D721Med (cell line): ENCODE data around the gene ZNF747.
A peak's percentile ranks its signal among the peaks of the same experiment; 100 is the strongest.

Experiments used
- DNase-seq: peaks from one replicate; pipeline ENCODE4 v3.0.0; 2011; ENCODE audit warnings: low spot score; ENCODE audit not compliant: insufficient read length
- FAIRE-seq: peaks from 2 replicates; lab custom pipeline; 2011; peaks lifted over from hg19 to GRCh38; lab: Jason Lieb, UNC
- TF ChIP-seq, protein P1 (sequence below): IDR thresholded peaks from 2 replicates; pipeline ENCODE4 v1.5.1; 2012; ENCODE audit warnings: mild to moderate bottlenecking, control low read depth; ENCODE audit not compliant: insufficient read depth; ENCODE audit errors: missing control alignments

The ZNF747 gene

DNA sequence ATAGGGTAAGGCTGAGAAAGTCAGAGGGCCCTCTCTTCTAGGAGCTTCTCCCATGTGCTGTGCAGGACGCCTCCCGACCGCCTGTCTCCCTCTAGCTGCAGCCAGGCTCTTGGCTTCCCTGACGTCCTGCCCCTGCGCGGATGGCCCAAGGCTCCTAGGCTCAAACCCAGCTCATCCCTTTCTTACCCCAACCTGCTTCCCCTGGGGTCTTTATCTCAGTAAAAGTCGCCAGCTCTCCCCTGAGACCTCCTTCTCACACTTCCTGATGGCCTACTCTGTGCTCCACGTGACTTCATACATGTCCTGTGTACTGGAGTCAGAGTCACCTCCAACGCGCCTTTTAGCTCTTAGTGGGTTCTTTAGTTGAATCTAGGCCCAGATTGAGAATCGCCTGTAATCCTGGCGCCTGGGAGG is 1.1 kb upstream of the ZNF747 start:
- peak; percentile 61 for DNase-seq
- TF ChIP-seq, protein P1, sequence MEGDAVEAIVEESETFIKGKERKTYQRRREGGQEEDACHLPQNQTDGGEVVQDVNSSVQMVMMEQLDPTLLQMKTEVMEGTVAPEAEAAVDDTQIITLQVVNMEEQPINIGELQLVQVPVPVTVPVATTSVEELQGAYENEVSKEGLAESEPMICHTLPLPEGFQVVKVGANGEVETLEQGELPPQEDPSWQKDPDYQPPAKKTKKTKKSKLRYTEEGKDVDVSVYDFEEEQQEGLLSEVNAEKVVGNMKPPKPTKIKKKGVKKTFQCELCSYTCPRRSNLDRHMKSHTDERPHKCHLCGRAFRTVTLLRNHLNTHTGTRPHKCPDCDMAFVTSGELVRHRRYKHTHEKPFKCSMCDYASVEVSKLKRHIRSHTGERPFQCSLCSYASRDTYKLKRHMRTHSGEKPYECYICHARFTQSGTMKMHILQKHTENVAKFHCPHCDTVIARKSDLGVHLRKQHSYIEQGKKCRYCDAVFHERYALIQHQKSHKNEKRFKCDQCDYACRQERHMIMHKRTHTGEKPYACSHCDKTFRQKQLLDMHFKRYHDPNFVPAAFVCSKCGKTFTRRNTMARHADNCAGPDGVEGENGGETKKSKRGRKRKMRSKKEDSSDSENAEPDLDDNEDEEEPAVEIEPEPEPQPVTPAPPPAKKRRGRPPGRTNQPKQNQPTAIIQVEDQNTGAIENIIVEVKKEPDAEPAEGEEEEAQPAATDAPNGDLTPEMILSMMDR, result peak; percentile 43
- no peak for FAIRE-seq

DNA sequence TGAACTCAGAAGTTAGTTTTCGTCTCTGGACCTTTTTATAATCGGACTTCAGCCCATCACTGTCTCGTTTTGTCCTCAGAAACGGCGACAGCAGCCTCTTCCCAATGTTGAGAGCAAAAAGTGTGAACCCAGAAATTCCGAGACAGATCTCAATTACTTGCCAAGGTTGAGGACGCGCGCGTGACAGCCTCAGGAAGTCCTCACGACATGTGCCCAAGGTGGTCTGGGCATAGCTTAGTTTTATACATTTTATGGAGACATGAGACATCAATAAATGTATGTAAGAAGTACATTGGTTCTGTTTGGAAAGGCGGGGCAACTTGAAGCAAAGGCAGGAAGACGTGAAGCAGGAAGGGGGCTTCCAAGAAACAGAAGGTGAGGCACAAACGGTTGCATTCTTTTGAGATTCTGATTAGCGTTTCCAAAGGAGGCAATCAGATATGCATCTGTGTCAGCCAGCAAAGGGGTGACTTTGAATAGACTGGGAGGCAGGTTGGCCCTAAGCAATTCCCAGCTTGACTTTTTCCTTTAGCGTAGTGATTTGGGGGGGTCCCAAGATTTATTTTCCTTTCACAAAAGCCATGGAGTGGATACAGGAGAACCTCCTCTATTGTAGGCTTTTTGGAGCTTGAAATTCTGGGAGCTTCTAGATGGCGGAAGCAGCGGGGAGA is 583 bp upstream of the ZNF747 start:
- no peak for FAIRE-seq
- DNase-seq, result no peak
- TF ChIP-seq, protein P1, result no peak

DNA sequence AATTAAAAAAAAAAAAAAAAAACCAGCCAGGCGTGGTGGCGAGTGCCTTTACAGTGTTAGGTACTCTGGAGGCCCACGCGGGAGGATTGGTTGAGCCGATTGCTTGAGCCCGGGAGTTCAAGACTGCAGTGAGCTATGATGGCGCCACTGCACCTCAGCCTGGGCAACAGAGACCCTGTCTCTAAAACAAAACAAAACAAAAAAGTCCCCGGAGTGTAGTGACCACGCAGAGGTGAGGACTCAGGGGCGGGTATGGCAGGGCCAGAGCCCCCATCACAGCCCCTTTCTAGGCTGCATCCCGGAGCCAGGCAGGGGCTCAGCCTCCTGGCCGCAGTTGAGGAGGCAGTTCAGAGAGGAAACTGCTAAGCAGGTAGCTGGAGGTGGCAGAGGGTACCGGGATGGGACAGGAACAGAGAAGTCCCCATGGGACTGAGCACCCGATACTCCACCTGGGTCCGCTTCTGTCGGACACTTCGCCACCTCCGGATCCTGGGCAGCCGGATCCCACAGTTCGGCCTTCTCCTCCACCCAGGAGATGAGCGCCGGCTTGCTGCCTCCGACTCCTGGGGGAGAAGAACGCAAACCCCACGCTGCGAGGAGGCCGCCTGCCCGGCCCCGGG is 800 bp downstream of the ZNF747 start:
- TF ChIP-seq, protein P1, result no peak
- DNase-seq (no peak), FAIRE-seq (no peak)

DNA sequence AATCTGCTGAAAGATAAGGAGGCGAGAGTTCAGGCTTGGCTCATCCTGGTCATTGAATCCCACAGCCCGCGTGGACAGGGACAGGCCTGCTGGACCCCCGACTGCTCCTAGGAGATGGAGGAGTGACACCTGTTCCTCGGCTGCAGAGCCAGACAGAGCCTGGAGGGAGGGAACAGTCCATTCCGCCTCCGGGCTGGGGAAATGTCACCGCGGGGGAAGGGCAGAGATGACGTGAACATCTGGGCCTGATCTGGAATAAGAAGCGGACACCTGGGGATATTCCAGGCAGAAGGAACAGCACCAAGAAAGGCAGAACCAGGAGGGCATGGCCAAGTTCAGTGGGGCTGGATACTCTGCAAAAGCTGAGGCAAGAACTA is 1.5 kb downstream of the ZNF747 start:
- no peak for FAIRE-seq
- no peak for DNase-seq
- TF ChIP-seq, protein P1, result no peak

DNA sequence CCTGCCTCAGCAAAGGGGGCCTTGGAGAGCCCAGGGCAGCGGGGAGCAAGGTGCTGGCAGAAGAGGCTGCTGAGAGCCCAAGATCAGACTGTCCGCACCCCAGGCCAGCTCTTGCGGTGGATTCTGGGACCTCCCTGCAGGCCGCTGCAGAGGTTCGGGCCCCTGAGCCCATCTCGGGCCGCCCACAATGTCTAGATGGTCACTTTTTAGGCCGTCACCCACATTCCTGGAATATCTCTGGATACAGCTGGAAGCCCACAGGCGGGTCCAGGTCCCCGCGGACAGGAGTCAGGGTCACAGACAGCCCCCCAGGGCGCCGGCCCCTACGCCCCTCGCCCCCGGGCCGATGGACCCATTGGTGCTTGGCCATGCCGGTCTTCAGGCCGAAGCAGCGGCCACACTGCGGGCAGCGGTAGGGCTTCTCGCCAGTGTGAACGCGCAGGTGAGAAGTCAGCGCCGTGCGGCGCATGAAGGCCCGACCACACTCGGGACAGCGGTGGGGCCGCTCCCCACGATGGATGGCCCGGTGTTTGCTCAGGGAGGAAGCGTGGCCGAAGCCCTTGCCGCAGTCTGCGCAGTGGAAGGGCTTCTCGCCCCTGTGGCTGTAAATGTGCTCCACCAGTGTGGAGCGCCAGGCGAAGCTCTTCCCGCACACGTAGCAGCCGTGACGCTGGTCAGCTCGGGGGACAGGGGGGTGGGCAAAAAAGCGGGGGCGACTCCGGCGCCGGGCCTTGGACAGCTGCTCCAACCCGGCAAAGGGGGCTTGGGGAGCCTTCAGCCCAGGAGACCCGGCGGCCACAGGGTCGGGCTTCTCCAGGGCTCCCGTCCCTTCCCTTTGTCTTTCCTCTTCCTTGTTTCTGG is 2.1 kb downstream of the ZNF747 start:
- FAIRE-seq (no peak), DNase-seq (no peak)
- TF ChIP-seq, protein P1, result no peak

DNA sequence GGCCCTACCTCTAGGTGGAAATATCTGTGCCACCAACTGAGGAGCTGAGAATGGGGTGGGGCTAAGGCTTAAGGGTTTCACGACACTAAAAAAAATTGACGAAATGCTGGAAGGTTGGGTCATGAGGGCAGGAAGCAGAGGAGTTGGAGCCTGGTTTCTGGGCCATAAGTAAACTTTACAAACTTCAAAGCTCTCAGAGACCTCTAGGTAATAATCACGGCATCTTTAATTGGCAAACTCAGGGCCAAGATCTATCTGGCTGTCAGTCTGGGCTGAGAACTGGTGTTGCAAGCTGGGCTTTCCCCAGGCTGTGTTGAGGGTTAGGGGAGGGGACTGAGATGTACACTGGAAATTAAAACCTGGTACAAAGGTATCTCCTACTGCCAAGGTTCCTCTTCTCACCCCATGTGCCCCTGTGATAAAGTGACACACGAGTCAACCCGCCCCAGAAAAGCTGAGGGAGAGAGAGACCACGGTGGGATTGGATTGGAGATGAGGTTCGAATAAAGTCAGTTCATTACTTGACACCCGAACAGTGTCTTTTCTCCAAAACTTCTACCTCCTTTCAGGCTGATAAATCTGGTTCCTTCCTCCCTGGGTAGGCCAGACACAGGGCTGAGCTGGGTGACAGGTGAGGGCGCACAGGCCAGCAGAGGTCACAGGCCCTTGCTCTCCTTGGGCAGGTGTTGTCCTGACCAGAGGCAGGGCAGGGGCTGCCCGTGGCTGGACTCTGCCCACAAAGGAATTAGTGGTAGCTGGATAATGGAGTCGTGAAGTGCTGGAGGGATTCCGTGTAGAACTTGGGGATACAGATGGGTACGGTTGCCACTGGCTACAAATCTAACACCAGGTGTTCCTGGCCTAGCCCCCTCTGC is 4.3 kb downstream of the ZNF747 start:
- no peak for DNase-seq
- no peak for FAIRE-seq
- TF ChIP-seq, protein P1, result no peak
